GM19395 (cell line): Measurements from ENCODE around the gene HOGA1.
"Not testable (repeated sequence)": the region's sequence is repeated elsewhere in the genome, so short reads cannot be mapped to it uniquely, and the experiment has no call there.

Experiments used
- ATAC-seq: cut with Tn5 transposase; IDR thresholded peaks from one replicate; pipeline ENCODE4 v1.9.1; 2021; ENCODE audit warnings: mild to moderate bottlenecking, moderate library complexity; ENCODE audit not compliant: unreplicated experiment

The HOGA1 gene

GRCh38 chr10:97607095-97607636 is 23.0 kb downstream of the HOGA1 start:
- ATAC-seq = no peak

GRCh38 chr10:97608991-97609561 is 24.9 kb downstream of the HOGA1 start:
- no peak for ATAC-seq

GRCh38 chr10:97611473-97611872 is 27.3 kb downstream of the HOGA1 start:
- ATAC-seq = no peak

- ATAC-seq = no peak
Measured at GRCh38 chr10:97612386-97612785, 28.2 kb downstream of the HOGA1 start.

- ATAC-seq = no peak
Measured at GRCh38 chr10:97618285-97618684, 34.1 kb downstream of the HOGA1 start.

- ATAC-seq = no peak
Measured at GRCh38 chr10:97618733-97619132, 34.5 kb downstream of the HOGA1 start.

GRCh38 chr10:97623277-97623676 is 39.1 kb downstream of the HOGA1 start:
- ATAC-seq = no peak

- ATAC-seq = no peak
Measured at GRCh38 chr10:97627731-97628130, 43.5 kb downstream of the HOGA1 start.

- ATAC-seq = no peak
Measured at GRCh38 chr10:97628228-97628627, 44.0 kb downstream of the HOGA1 start.

- ATAC-seq = no peak
Measured at GRCh38 chr10:97629289-97629688, 45.1 kb downstream of the HOGA1 start.

- ATAC-seq = no peak
Measured at GRCh38 chr10:97631098-97631497, 46.9 kb downstream of the HOGA1 start.

GRCh38 chr10:97632949-97633884 is 49.0 kb downstream of the HOGA1 start, which contains the start of gene MORN4:
Gene MORN4 (minus strand): TSS chr10:97633500. CDS start chr10:97619653, 13,847 bp downstream.
- peak; percentile 98 for ATAC-seq

GRCh38 chr10:97633921-97634320 is 49.7 kb downstream of the HOGA1 start:
- no peak for ATAC-seq

GRCh38 chr10:97635577-97635976 is 51.4 kb downstream of the HOGA1 start:
- no peak for ATAC-seq

GRCh38 chr10:97639090-97639489 is 54.9 kb downstream of the HOGA1 start:
- not testable (repeated sequence) for ATAC-seq

GRCh38 chr10:97640174-97640867 is 56.1 kb downstream of the HOGA1 start, which contains the start of gene PI4K2A:
Gene PI4K2A (plus strand): TSS chr10:97640671. CDS start chr10:97640743, 72 bp downstream.
- peak; percentile 97 for ATAC-seq

GRCh38 chr10:97640868-97641811 is 57.0 kb downstream of the HOGA1 start:
- peak; percentile 31 for ATAC-seq

GRCh38 chr10:97642471-97643159 is 58.4 kb downstream of the HOGA1 start:
- not testable (repeated sequence) for ATAC-seq

- ATAC-seq = no peak
Measured at GRCh38 chr10:97643441-97643985, 59.3 kb downstream of the HOGA1 start.
